SH-SY5Y (cell line): ENCODE measurements around the gene OR1J1.

Source experiments
- GATA2 ChIP-seq: IDR thresholded peaks from 2 replicates; pipeline ENCODE4 v1.6.1; 2011; ENCODE audit warnings: mild to moderate bottlenecking, low read depth, low read length
- GATA3 ChIP-seq: IDR thresholded peaks from 2 replicates; pipeline ENCODE4 v1.6.1; 2011; ENCODE audit warnings: low read depth, mild to moderate bottlenecking, low read length, moderate library complexity

Gene OR1J1

DNA sequence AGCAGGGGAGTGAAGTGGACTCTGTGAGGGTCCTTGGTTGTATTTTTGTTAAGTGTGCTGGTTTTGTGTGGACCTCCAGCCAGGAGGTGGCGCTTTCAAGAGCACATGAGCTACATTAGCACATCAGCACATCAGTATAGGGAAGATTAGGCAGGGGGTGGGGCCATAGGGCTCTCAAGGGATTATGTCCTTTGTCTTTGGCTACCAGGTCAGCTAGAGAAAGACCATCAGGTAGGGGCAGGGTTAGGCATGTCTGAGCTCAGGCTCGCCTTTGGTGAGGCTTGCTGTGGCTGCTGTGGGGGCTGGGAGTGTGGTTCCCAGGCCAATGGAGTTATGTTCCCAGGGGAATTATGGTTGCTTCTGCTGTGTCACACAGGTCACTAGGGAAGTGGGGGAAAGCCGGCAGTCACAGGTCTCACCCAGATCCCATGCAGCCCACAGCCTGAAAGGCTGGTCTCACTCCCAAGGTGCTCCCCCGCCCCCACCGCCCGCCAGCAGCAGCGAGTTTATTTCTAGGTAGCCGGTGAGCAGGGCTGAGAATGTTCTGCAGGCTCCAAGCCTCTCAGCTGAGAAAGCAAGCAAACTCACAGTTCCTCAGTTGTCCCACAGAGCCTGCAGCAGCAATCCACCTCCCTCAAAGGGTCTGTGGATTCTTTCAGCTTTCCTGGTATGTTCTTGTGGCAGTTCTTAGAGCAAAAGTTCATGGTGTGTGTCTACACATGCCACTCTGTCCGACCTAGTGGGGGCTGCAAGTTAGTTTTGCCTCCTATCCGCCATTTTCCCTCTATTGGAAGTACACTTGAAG lies 13.7 kb downstream of the OR1J1 start:
- TF ChIP-seq GATA2 (no peak), GATA3 (no peak)

DNA sequence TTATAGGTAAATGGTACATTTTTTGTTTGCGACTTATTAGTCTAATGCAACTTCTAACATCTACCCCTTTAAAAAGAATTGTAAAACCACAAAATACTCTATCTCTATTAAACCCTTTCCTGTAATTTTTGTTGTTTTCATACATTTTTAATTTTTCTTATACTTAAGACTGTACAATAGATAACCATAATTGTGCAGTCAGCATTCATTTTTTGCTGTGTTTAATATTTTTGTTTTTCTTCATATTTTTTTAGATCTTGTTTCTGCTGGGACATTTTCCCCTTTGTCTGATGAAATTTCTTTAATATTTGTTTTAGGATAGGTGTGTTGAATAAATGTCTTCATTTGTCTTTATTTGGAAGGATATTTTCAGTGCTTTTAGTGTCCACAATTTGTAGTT lies 19.9 kb downstream of the OR1J1 start:
- no peak for TF ChIP-seq GATA2
- TF ChIP-seq GATA3, result no peak

DNA sequence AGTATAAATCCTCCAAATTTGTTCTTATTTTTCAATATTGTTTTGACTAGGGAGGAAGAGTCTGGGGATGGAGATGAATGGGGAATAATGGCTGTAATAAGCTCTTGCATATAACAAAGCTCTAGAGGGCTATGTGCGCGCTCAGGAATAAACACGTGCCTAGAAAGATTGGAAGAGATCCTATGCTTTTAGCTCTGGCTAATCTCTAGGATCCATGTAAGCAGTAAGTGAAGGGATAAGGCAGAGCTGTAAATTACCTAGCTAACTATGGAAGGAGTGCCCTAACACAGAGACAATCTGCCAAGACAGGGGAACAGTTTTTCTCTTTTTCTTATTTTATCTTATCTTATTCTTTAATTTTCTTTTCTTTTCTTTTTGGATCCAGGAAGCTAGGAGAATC lies 21.6 kb downstream of the OR1J1 start:
- TF ChIP-seq GATA2 (no peak), GATA3 (no peak)

DNA sequence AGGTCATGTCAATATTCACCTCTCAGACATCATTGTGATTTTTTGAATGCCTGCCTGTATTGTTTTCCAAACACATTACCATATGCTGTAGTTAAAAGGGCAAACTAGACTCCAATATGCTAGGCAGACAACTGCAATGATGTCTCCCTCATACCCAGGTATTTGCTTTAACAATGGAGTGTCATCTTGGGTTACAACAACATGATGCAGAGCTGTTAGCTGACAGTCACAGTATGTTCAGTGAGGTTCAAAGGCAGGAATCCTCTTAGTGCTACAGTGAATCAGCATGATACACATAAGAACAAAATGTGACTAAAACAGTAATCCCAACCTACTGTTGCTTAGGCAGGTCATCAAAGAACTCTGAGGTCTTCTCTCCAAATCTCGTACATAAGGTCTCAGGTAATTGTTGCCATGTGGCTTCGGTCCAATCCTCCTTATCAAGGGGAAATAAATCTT lies 24.0 kb downstream of the OR1J1 start:
- TF ChIP-seq GATA2 (no peak), GATA3 (no peak)

DNA sequence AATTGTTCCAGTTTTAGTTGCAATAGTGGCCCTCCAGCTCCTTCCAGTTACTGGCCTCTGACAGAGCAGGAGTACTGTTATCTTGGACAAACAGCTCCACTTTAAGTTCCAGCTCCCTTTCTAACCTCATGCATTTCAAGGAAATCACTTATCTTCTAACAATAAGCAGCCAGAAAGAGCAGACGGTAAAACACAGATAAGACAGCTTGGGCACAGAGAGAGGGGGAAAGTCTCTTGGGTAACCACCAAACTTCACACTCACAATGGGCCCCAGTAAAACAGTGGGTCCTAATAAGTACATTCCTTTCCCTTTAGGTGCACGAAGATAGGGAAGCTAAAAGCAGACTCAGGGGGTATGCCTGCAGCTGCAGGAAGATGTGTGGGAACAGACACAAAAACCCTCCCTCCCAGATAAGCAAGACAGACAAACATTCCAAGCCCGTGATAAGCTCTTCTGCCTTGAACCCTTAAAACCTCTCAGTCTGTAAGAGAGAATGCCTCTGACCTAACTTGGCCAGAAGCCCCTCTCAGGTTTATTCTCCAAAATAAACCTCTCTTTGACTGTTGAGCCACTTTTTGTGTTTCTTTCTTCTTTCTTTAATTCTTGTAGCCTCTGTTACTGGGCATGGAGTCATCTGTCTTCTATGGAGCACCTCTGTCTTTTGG lies 30.8 kb downstream of the OR1J1 start:
- TF ChIP-seq GATA2 (no peak), GATA3 (no peak)

DNA sequence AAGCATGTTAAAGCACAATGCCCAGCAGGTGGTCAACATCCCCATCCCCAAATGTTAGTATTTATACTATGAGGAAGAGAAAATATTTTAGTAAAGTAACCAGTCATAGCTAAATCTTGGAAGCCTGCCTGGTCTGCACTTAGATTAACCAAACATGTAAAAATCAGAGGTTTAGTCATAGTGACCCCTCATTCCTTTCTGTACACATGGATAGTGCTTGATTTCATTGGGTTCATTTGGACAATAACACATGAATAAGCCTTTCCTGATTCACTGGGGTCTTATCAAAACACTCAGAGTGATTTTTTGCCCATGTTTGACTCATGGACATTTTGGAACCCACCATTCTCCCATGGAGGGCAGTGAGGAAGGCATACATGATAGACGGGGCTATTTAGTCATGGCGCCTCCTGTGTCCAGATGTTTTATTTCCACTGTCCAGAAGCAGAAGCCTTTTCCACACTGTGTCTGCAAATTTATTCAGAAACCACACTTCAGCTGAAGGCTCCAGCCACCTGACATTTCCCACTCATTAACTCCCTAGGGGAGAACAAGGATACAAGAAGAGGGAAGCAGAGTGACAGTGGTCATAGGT lies 32.5 kb downstream of the OR1J1 start:
- TF ChIP-seq GATA3 (no peak), GATA2 (no peak)

DNA sequence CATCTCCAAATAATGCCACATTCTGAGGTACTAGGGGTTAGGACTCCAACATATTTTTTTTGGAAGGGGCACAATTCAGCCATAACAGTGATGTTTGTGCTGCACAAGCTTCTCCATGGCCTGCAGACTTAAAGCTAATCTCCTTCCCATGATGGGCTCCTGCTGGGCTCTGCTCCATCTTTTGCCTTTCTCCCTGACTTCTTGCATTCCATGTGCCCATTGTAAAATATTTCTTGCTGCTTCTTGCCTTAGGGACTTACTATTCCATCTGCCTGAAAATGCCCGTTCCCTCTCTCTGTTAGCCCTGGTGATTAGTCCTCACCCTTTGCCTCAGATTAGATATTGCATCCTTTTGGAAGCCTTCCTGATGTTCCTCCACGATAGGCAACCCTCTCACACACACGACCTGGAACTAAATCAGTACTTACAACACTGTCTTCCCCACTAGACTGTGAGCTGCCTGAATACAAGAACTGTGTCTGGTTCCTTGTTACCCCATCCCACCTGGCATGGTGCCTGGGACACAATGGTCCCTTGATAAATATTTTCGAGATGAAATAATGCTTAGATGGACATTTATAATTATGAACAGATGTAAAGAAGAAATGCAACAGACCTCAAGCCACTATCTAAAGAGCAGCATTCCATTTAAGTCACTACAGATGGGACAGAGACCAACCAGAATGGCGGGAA lies 33.5 kb downstream of the OR1J1 start:
- no peak for TF ChIP-seq GATA2
- no peak for TF ChIP-seq GATA3

DNA sequence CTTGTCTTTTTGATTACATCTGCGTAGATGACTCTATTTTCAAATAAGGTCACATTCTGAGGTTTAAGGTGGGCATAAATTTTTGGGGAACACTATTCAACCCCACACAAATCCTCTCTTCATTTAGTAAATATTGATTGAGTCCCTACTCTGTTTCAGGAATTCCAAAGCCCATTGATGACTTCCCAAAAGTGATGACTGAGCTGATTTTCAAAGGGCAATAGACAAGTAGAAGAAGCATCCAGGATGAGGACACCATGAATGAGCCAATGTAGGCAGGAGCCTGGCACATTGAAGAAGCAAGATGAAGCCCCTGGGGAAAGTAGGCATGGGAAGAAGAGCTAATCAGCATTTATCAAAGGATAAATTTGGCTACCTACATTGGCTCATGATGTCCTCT lies 35.2 kb downstream of the OR1J1 start:
- TF ChIP-seq GATA2 (no peak), GATA3 (no peak)
